Neural cell (in vitro differentiated cells): Measurements from ENCODE around the gene IAH1. TPM values are rescaled to one million over a fixed set of nuclear protein-coding genes. Genes with fewer than 3 reads are reported as not detected.

Source experiments
- H2AFZ ChIP-seq: fragments of 200-600, 300-800 bp; sonication (generic), shearing (Covaris generic); 2 replicates; pipeline ENCODE4 v1.6.0; 2014; ENCODE audit warnings: low read depth, mild to moderate bottlenecking, antibody characterized with exemption, low read length, moderate library complexity
- H3F3A ChIP-seq: fragments of 200-600 bp; shearing (Covaris generic); 2 replicates; pipeline ENCODE4 v1.6.1; 2016; ENCODE audit warnings: mild to moderate bottlenecking, moderate library complexity, mixed read lengths, antibody characterized with exemption, low read length; ENCODE audit not compliant: insufficient read depth, poor library complexity, severe bottlenecking
- H3K27ac ChIP-seq: fragments of 200-600, 300-800 bp; sonication (generic), shearing (Covaris generic); 2 replicates; pipeline ENCODE4 v1.5.1; 2014; ENCODE audit warnings: mild to moderate bottlenecking, low read length, moderate library complexity
- H3K27me3 ChIP-seq: fragments of 300-800, 200-600 bp; sonication (generic), shearing (Covaris generic); 2 replicates; pipeline ENCODE4 v1.6.0; 2014; ENCODE audit warnings: mild to moderate bottlenecking, low read depth, low read length, moderate library complexity; ENCODE audit not compliant: insufficient read depth
- H3K36me3 ChIP-seq: fragments of 300-800, 200-600 bp; sonication (generic), shearing (Covaris generic); 2 replicates; pipeline ENCODE4 v1.5.1; 2014; ENCODE audit warnings: mild to moderate bottlenecking, antibody characterized with exemption, low read length, moderate library complexity; ENCODE audit not compliant: insufficient read depth
- H3K4me2 ChIP-seq: fragments of 300-800, 200-600 bp; sonication (generic), shearing (Covaris generic); 2 replicates; pipeline ENCODE4 v1.6.0; 2014; ENCODE audit warnings: mild to moderate bottlenecking, low read length
- H3K4me3 ChIP-seq: fragments of 300-800, 200-600 bp; sonication (generic), shearing (Covaris generic); 2 replicates; pipeline ENCODE4 v1.5.1; 2014; ENCODE audit warnings: mild to moderate bottlenecking, low read length, moderate library complexity
- H3K79me2 ChIP-seq: fragments of 200-600 bp; shearing (Covaris generic); replicated peaks from 2 replicates; pipeline ENCODE4 v1.6.0; 2014; ENCODE audit warnings: mild to moderate bottlenecking, low read length, moderate library complexity; ENCODE audit not compliant: insufficient read depth
- H3K9ac ChIP-seq: fragments of 300-800, 200-600 bp; sonication (generic), shearing (Covaris generic); 2 replicates; pipeline ENCODE4 v1.6.1; 2016; ENCODE audit warnings: mild to moderate bottlenecking, low read length, mixed read lengths
- H3K9me2 ChIP-seq: fragments of 200-600 bp; shearing (Covaris generic); 2 replicates; pipeline ENCODE4 v1.6.1; 2016; ENCODE audit warnings: mild to moderate bottlenecking, low read length, mixed read lengths; ENCODE audit not compliant: insufficient read depth
- H3K9me3 ChIP-seq: fragments of 200-600, 300-800 bp; sonication (generic), shearing (Covaris generic); 2 replicates; pipeline ENCODE4 v1.6.1; 2016; ENCODE audit warnings: mild to moderate bottlenecking, mixed run types, low read length, moderate library complexity, mixed read lengths
- H4K20me1 ChIP-seq: fragments of 200-600 bp; shearing (Covaris generic); 2 replicates; pipeline ENCODE4 v1.6.1; 2016; ENCODE audit warnings: mild to moderate bottlenecking, mixed run types; ENCODE audit not compliant: insufficient read depth
- CTCF ChIP-seq: fragments of 450-650 bp; IDR thresholded peaks from 2 replicates; pipeline ENCODE4 v1.5.1; 2014; ENCODE audit warnings: antibody characterized with exemption, mild to moderate bottlenecking, moderate library complexity; ENCODE audit not compliant: poor library complexity, severe bottlenecking
- EP300 ChIP-seq: fragments of 450-650 bp; conservative IDR thresholded peaks from 2 replicates; pipeline ENCODE4 v1.6.1; 2014; ENCODE audit warnings: antibody characterized with exemption, mild to moderate bottlenecking, moderate library complexity; ENCODE audit not compliant: poor library complexity, severe bottlenecking
- EZH2 ChIP-seq: fragments of 200-600, 300-800 bp; shearing (Covaris generic), sonication (generic); IDR thresholded peaks from 2 replicates; pipeline ENCODE4 v1.6.1; 2014; ENCODE audit warnings: antibody characterized with exemption, low read length, borderline replicate concordance, mild to moderate bottlenecking; ENCODE audit not compliant: insufficient read depth, poor library complexity, severe bottlenecking
- MXI1 ChIP-seq: fragments of 450-650 bp; conservative IDR thresholded peaks from 2 replicates; pipeline ENCODE4 v1.6.1; 2014; ENCODE audit warnings: antibody characterized with exemption, mild to moderate bottlenecking; ENCODE audit not compliant: poor library complexity, severe bottlenecking
- POLR2AphosphoS5 ChIP-seq: IDR thresholded peaks from 2 replicates; pipeline ENCODE4 v1.6.1; 2012
- RAD21 ChIP-seq: fragments of 450-650 bp; conservative IDR thresholded peaks from 2 replicates; pipeline ENCODE4 v1.6.1; 2014; ENCODE audit warnings: antibody characterized with exemption, mild to moderate bottlenecking, moderate library complexity
- REST ChIP-seq: IDR thresholded peaks from 2 replicates; pipeline ENCODE4 v1.6.1; 2012; ENCODE audit warnings: borderline replicate concordance
- SMC3 ChIP-seq: fragments of 450-650 bp; conservative IDR thresholded peaks from 2 replicates; pipeline ENCODE4 v1.6.1; 2014; ENCODE audit warnings: antibody characterized with exemption, mild to moderate bottlenecking, moderate library complexity; ENCODE audit not compliant: poor library complexity
- TAF1 ChIP-seq: IDR thresholded peaks from 2 replicates; pipeline ENCODE4 v1.6.1; 2012; ENCODE audit warnings: low read depth
- polyA plus RNA-seq: library from polyadenylated mRNA; depleted of rRNA; stranded (reverse); fragments of >200 nt; gene quantifications from 2 replicates; pipeline ENCODE4 v1.2.3, GENCODE V29; 2014

The IAH1 gene
- polyA plus RNA-seq, 1 donor from 2014 or later, result 33.0 TPM

DNA sequence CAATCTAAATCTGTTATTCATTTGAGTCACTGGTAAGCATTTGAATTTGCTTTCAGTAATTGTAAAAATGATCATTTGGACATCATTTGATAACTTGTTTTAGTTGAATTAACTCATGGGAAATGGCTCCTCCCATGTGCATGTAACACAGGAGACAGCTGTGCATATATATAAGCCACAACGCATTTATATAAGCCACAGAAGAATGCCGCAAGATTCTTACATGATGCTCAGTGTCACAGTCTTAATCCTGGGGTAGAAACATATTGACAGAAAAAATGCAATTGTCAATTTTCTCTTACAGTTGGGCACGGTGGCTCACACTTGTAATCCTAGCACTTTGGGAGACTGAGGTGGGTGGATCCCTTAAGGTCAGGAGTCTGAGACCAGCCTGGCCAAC lies 13.3 kb upstream of the IAH1 start:
- no peak for TF ChIP-seq MXI1
- no peak for TF ChIP-seq EZH2
- TF ChIP-seq REST, result no peak
- TF ChIP-seq TAF1, result no peak
- TF ChIP-seq RAD21, result no peak
- no peak for TF ChIP-seq SMC3
- no peak for TF ChIP-seq EP300
- no peak for TF ChIP-seq POLR2AphosphoS5
- TF ChIP-seq CTCF, result no peak
- no peak overlapping the region for H3K4me3 ChIP-seq
- H3K36me3 ChIP-seq, result no peaks in the 10 kb centered on the region
- H3K27me3 ChIP-seq, result no peaks in the 10 kb centered on the region
- H3K9ac ChIP-seq, result no peak overlapping the region
- no peaks in the 10 kb centered on the region for H3F3A ChIP-seq
- no peaks in the 10 kb centered on the region for H4K20me1 ChIP-seq
- no peaks in the 10 kb centered on the region for H3K9me3 ChIP-seq
- H3K4me2 ChIP-seq, result no peak overlapping the region
- no peak overlapping the region for H3K27ac ChIP-seq
- H2AFZ ChIP-seq, result no peak overlapping the region
- no peaks in the 10 kb centered on the region for H3K79me2 ChIP-seq
- H3K9me2 ChIP-seq, result no peaks in the 10 kb centered on the region

GRCh38 chr2:9462313-9462712 lies 12.0 kb upstream of the IAH1 start:
- Histone ChIP-seq H3K4me2 (no peak overlapping the region), H3K4me3 (no peak overlapping the region), H4K20me1 (no peaks in the 10 kb centered on the region), H3F3A (no peaks in the 10 kb centered on the region), H3K79me2 (no peaks in the 10 kb centered on the region), H3K27me3 (no peaks in the 10 kb centered on the region), H3K9ac (no peak overlapping the region), H3K9me3 (no peaks in the 10 kb centered on the region), H3K9me2 (no peaks in the 10 kb centered on the region), H3K27ac (peak overlapping the region; percentile 15), H2AFZ (no peak overlapping the region), H3K36me3 (no peaks in the 10 kb centered on the region)
- peak; percentile 31 for TF ChIP-seq CTCF
- TF ChIP-seq SMC3, result peak; percentile 20
- TF ChIP-seq MXI1, result peak; percentile 28
- TF ChIP-seq RAD21, result no peak
- no peak for TF ChIP-seq REST
- TF ChIP-seq EP300, result peak; percentile 53
- TF ChIP-seq TAF1, result no peak
- no peak for TF ChIP-seq POLR2AphosphoS5
- no peak for TF ChIP-seq EZH2
